ENCODE results near the gene XKRX.

- TF ChIP-seq POLR2A (IDR thresholded peaks at IDR 0.05) (no peak), CTCF (IDR thresholded peaks at IDR 0.05) (no peak)
These were observed 40.7 kb upstream of the XKRX start, which contains the start of gene ARL13A for GRCh38 chrX:100969408-100969807.
